HG03520 (cell line): ENCODE measurements around the gene CLDN24.
"Not testable (repeated sequence)": the region's sequence is repeated elsewhere in the genome, so short reads cannot be mapped to it uniquely, and the experiment has no call there.

Experiments
- ATAC-seq: cut with Tn5 transposase; IDR thresholded peaks from one replicate; pipeline ENCODE4 v1.9.1; 2021; ENCODE audit warnings: mild to moderate bottlenecking, moderate library complexity; ENCODE audit not compliant: unreplicated experiment

CLDN24 gene

DNA sequence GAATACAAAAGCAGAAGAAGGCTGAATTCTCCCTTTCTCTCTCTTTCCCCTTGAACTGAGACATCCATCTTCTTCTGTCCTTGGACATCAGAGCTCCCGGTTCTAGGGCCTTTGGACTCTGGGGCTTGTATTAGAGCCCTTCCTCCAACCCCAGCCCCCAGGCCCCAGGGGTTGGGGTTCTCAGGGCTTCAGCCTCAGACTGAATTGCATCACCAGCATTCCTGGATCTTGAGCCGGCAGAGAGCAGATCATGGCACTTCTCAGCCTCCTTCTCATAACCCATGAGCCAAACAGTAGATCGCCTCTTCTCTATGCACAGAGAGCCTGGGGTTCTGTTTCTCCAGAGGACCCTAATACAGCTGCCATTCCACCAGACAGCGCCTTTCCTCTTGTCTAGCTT, 25.3 kb upstream of the CLDN24 start:
- ATAC-seq: no peak

DNA sequence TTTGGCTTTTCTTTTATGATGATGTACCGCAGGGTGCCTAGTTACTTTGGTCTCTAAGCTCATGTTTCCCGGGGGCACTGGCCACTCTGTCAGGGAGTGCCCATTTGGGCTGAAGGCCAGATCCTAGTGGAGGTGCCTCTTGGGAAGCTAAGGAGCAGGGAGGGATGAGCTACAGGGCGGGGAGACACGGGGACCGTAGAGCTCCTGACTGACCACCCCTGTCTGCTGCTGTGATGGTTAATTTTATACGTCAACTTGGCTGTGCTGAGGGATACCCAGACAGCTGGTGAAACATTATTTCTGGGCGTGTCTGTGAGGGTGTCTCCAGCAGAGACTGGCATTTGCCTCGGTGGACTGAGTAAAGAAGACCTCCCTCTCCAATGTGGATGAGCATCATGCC, 24.9 kb upstream of the CLDN24 start:
- no peak for ATAC-seq

DNA sequence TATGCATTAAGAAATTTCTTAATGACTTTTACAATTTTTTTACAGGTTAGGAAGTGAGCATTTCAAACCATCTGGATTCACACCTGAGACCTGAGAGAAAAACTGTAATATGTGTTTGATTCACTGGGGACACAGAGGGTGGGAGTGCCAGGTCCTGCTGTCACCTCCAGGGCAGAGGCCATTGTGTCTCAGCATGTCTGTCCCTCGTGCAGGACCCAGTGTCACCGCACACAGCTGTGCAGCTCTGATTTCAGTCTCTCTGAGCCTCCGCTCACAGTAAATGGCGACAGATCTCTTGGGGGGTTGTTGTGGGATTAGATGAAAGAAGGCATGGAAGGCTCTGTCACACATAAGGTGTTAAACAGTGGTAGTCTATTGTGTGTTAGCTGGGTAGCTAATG, 23.0 kb upstream of the CLDN24 start:
- no peak for ATAC-seq

DNA sequence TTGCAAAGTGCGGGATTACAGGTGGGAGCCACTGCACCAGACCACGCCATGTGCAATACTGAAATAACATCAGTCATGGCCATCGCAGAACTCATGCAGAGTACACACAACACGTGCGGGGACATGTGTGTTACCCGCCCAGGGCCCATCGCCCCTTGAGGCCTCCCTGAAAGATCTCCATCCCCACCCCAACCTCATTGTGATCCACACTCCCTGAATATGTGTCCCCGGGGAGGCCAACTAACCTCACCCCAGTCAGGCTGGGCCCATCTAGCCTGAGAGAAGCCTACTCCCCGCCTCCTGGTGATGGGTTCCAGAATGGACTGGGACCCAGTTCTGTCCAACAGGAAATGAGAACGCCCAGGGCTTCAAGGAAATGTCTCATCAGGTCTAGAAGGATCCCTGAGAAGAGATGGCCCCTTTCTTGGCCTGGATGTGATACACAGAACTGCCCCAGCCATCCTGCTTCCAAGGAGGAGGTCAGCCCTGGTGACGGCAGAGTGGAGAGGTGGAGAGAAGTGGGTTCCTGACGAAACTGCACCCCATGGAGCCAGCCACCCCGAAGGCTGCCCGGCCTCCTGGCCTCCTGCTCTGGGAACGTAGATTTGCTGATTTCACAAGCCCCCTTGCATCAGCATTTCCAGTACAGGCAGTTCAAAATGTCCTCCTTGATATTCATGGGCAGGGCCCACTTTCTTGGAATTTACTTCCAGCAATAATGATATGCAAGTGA, 22.5 kb upstream of the CLDN24 start:
- ATAC-seq: no peak

DNA sequence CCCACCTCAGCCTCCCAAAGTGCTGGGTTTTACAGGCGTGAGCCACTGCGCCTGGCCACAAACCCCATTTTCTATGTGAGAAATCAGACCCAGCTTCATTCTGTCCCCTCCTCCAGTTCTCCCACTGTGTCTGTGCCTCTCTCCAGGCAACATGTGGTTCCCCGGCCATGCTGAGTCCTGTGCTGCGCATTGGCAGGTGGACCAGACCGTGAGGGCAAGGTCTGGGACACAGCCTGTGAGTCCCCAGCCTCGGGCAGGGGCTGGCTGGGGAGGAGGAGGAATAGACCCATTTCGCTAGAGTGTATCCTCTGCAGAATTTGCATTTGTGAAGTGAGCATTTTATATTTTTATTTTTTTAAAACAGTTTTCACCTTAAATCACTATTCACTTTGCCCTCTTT, 21.5 kb upstream of the CLDN24 start:
- no peak for ATAC-seq

DNA sequence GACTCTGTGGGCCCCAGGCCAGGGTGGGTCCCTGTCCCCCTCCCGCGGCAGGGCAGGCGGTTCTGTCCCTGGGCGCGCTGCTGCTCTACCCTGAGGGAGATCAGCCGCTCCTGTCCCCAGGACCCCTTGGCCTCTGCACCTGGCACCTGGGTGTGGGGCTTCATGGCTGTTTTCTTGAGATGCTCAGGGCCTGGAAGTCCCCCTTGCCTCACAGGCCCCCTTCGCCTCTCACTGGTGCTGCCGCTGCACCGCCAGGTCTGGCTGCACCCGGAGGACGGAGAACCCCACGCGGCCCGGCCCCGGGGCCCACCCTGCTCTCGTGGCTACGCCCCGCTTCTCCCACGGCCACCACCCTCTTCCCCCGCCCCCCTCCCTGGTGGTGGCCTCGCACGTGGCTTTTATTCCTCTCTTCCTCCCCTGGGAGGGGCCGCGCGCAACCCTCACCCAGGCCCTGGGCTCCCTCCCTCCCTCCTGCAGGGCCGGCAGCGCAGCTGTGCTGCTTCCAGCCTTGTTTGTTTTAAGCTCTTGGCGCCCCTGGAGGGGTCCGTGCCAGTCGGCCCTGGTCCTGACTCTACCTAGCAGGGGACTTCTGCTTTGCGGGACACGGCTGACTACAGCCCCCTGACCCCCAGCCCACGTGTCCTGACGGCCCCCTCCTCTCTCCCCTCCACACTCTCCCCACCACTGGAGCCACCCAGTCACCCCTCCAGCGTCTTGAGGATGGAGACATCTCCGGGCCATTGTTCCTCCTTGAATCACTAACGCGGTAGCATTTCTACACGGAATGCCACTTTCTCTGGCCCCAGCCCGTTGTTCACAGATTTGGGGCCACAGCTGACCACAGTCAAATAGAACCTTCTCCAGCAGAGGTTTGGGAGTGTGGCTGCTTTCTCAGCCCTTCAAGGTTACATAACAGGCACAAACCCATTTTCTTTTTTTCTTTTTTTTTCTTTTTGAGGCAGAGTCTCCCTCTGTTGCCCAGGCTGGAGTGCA, 20.6 kb upstream of the CLDN24 start:
- no peak for ATAC-seq

DNA sequence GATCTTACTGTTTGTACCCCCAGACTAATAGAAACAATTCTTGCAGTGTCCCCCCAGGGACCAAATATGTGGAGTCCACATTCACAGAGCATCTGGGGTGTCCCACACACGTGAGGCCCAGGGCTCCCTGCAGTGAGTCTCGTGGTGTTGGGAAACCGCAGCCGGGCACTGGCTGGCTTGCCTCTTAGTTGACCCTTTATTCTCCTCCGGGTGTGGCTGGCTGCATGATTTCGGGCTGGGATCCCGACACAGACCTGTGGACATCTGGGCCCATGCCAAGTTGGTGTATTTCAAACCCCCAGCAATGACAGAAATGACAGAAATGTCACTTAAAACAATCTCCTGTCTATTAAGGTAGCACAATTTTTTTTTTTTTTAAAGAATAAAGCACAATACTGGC, 15.6 kb upstream of the CLDN24 start:
- ATAC-seq: no peak

DNA sequence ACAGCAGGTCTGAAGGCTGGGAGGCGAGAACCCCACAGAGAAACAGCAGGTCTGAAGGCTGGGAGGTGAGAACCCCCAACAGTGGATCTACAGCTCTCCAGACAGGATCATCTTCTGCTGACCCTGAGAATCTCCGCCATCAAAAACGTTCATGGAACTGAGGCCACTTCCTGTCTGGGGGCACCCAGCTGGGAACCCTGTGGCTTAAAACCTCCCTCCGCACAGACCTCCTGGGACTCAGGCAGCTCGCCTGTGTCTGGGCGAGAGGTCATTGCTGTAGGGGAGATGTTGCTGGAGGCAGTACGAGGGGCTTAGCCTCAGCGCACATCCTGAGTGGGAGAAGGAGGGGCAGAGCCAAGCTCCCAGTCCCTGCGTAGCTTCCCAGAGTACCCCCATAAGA, 15.1 kb upstream of the CLDN24 start:
- no peak for ATAC-seq

DNA sequence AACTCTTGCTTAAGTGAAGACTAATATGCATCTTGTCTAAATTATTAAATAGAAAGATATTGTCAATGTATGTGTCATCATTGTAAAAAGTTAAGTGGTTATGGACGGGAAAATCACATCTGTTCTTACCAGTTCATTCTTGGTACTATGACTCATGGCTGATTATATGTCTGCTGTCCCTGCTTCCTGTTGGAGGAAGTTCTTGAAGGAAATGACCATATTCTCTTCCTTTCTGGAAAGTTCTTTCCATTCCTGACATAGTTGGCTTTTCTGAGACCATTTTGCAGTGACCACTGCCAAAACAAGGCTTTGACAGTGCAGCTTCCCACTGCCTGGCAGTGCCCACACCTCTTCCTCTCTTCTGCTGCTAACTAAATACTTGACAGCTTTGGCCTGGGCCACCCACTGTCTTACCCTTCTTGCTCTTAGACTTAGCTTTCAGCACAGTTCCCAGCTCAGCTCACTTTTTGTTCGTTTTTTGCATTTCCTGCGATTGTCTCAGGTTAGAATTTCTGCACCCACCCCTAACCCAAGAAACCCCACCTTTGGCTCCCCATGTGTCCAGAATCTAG, 13.2 kb upstream of the CLDN24 start:
- ATAC-seq: no peak

DNA sequence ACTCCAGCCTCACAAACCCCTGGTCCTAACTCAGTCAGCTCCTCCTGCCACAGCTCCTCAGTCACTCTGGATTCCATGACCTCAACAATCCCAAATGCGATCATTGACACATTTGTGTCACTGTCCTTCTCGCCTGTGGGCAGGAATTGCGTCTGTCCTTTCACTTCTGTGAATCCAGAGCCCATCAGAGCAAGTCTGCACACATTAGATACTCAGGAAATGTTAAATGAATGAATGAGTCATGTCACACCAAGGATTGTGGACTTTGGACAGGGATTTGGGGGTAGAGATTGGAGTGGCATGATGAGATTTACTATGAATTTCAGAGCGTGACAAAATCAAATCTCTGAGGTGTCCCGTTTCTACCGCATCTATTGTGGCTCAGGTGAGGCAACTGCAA, 11.8 kb upstream of the CLDN24 start:
- ATAC-seq: no peak

DNA sequence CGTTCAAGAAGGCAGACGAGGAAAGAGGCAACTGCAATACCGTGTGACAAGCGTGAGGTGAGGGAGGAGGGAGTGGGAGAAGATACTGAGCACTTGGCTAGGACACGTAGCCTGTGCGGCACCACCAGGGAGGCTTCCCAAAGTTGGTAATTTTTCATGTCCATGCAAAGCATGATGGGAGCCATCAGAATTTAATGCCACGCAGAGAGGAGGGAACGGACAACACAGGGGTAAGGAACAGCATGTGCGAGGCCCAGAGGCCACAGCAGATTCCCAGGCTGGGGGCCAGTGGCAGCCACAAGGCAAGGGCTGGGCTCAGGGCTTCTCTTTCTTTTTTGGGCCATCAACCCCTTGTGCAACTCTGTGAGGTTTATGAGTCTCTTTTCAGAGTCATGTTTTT, 11.0 kb upstream of the CLDN24 start:
- no peak for ATAC-seq

DNA sequence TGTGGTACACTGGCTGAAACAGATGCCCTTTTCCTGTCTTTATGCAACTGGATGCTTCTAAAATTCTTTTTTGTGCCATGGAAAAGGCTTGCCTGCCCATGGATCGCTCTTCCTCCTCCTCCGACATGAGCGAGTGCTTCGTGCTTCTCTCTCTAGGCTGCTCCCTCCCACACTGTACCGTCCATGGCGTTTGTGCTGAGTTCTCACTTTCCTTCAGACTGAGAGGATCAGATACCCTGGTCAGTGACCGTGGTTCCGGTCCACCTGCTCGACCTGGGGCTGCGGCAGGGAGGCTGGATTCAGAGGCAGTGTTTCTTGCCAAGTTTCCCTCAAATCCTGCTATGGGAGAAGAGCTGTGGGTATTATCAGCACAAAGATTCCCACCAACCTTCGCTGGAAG, 10.2 kb upstream of the CLDN24 start:
- ATAC-seq: no peak

DNA sequence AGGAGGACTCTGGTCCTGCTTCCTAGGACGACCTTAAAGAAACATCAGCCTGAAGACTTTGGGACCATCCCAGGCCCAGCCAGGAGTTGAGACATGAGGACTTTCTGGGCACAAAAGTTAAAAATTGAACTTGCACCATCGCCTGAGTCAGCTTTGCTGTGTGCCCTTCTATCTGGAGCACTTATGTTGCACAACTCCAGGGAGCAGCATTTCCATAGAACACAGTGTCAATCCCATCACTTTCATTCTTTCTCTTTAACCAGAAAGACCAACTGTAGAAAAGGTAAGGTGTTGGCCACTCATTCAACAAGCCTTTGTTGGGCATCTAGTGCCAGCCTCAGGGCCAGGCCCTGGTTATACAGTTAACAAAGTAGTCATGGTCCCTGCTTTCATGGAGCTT, 8.6 kb upstream of the CLDN24 start:
- no peak for ATAC-seq

DNA sequence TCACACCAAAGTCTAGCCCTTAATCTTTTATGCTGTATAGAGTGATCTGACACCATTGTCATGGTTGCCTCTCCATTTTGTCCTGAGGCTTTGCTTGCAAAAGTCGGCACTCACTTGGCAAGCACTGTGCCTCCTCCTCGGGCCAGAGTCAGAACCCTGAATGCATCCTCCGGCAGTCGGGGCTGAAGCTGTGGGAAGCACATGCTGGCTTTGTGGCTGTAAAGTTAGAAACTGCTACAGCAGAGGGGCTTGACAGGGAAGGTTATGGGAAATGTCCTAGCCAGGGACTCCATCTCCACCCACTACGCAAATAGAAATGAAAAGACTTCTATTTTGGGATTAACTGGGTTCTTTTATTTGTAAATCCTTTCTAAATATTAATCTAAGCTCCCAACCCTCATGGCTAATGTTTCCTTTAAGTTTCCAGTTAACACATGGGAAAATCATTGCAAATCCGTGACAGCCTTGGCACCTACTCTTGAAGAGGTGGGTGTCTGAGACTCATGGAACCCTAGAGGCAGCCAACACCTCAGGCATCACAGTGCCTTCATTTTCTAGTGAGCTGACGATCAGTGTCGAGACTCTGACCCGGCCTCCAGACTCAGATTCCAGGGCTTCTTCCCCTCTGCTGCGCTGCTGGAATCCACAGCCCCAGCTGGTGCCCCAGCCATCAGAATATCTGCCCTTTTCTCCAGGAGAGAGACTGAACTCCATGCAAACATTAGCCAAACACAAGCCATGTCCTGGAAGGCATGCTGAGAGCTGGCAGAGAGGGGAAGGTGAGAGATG, 7.9 kb upstream of the CLDN24 start:
- ATAC-seq: no peak

DNA sequence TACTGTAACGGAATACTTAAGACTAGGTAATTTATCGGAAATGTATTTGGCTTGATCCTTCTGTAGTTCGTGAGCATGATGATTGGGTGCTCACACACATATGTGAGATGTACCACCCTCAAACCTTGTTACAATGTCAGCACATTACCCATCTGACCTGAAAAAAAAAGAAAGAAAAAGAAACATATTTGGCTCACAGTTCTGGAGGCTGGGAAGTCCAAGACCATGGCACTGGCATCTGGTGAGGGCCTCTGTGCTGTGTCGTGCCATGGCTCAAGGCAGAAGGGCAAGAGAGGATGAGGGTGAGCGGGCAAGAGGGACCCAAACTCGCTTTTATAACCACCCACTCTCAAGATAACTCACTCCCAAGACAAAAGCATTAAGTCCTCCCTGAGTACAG, 7.0 kb upstream of the CLDN24 start:
- no peak for ATAC-seq

DNA sequence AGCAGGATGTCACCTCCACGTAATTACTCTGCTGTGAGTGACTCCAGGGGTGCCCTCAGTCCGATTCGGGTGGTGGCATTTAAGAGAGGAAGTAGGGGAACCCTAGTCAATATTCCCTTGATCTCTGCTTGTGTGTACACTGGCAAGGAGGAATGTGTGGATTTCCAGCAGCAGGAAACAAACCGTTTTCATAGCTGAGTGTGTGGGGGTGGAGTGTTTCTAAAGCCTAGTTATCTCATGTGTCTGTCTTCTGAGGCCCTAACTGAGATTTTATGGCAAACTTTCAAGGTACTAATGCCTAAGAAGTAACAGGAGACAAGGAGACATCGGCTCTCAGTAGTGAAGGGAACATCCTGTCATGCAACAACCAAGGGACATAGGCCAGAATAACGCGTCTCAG, 6.6 kb upstream of the CLDN24 start:
- no peak for ATAC-seq

DNA sequence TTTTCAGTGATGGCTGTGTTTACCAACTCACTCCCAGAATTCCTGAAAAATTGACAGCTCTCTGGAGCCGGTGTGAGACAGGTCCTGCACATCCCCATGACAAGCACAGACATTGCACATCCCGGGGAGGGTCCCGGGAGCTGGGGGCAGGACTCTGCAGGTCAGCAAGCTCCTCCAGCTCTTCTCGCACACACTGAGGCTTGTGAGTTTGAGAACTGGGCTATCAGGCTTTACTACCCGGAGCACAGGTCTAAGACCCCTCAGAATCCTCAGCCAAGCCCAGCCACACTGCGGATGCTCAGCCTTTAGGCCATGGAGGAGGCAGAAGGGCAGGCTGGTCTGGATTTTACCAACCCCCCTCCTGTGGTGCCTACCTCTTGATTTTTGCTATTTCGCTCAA, 5.6 kb upstream of the CLDN24 start:
- ATAC-seq: no peak

DNA sequence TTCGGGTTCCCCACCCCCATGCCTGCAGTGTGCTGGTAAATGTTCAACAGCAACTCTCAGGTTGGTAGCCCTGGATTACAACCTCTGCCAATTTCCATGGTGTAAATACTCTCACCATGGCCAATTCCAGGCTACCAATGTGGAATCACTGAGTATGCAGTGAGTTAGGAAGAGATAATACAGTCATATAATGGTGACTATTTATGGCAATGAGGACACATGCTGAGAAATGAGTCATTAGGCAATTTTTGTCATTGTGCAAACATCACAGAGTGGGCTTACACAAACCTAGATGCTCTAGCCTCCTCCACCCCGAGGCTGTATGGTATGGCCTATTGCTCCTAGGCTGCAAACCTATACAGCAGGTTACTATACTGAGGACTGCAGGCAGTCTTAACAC, 4.6 kb upstream of the CLDN24 start:
- no peak for ATAC-seq

DNA sequence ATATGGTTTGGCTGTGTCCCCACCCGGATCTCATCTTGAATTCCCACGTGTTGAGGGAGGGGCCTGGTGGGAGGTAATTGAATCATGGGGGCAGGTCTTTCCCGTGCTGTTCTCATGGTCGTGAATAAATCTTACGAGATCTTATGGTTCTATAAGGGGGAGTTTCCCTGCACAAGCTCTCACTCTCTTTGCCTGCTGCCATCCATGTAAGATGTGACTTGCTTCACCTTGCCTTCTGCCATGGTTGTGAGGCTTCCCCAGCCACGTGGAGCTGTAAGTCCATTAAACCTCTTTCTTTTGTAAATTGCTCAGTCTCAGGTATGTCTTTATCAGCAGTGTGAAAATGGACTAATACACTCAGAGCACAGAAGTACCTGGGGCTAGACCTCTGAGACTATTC, 4.2 kb upstream of the CLDN24 start:
- ATAC-seq: not testable (repeated sequence)

DNA sequence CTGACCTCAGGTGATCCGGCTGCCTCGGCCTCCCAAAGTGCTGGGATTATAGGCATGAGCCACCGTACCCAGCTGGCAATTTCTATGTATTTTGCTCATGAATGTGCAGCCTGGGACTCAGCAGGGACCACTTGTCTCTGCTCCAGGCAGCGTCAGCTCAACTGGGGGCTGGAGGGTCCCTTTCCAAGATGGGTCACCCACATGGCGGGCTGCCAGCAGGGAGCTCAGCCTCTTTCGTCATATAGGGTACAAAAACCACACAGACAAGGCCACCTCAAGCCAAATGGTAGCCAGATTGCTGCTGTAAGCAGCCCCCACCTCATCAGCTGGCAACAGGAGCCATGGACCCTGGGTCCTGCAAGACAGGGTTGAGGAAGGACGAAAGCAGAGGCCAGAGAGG, 2.4 kb upstream of the CLDN24 start:
- no peak for ATAC-seq

DNA sequence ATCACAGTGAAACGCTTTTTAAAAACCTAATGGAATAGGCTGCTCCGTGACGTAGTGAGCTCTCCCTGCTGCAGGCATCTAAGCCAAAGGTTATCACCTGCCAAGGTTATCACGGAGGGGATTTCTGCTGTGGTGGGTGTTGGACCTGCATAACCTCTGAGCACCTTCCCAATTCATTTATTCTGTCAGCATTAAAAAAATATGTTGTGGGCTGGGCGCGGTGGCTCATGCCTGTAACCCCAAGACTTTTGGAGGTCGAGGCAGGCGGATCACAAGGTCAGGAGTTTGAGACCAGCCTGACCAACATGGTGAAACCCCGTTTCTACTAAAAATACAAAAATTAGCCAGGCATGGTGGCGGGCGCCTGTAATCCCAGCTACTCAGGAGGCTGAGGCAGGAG, 1.8 kb upstream of the CLDN24 start:
- not testable (repeated sequence) for ATAC-seq
